HL-60 (cell line): ENCODE results near the gene SLC25A26.
"Not testable (repeated sequence)": the region's sequence is repeated elsewhere in the genome, so short reads cannot be mapped to it uniquely, and the experiment has no call there.

Source experiments
- DNase-seq, 2 experiments: peaks; one replicate each; pipeline ENCODE4 v3.0.0-alpha.2; 2010 to 2020; ENCODE audit warnings: low read depth in 1 of 2, low spot score in 1 of 2
- H3K27ac ChIP-seq: fragments of 250-450 bp; sonication (Bioruptor Pico); replicated peaks from 2 replicates; pipeline ENCODE4 v1.5.1; 2020; ENCODE audit warnings: mild to moderate bottlenecking, moderate library complexity
- H3K27me3 ChIP-seq: fragments of 250-450 bp; sonication (Bioruptor Pico); 2 replicates; pipeline ENCODE4 v1.5.1; 2021; ENCODE audit warnings: mild to moderate bottlenecking, moderate library complexity; ENCODE audit not compliant: insufficient read depth, poor library complexity, severe bottlenecking
- H3K4me3 ChIP-seq: replicated peaks from 2 replicates; pipeline ENCODE4 v1.5.1; 2011; ENCODE audit warnings: mild to moderate bottlenecking, control low read depth, low read length; ENCODE audit not compliant: insufficient read depth
- GABPA ChIP-seq: IDR thresholded peaks from 2 replicates; pipeline ENCODE4 v1.6.1; 2012; ENCODE audit warnings: low read depth
- POLR2AphosphoS5 ChIP-seq: IDR thresholded peaks from 2 replicates; pipeline ENCODE4 v1.6.1; 2012; ENCODE audit warnings: low read depth
- SPI1 ChIP-seq: IDR thresholded peaks from 2 replicates; pipeline ENCODE4 v1.6.1; 2012; ENCODE audit warnings: low read depth, mild to moderate bottlenecking, borderline replicate concordance
- TF ChIP-seq, protein P1 (sequence below): IDR thresholded peaks from one replicate; pipeline ENCODE4 v1.5.1; 2011; ENCODE audit warnings: low read length, control low read depth, inconsistent platforms; ENCODE audit not compliant: insufficient read depth
- TF ChIP-seq, protein P2 (sequence below): IDR thresholded peaks from 2 replicates; pipeline ENCODE4 v1.6.1; 2012; ENCODE audit warnings: low read depth; ENCODE audit not compliant: insufficient replicate concordance

Gene SLC25A26

DNA sequence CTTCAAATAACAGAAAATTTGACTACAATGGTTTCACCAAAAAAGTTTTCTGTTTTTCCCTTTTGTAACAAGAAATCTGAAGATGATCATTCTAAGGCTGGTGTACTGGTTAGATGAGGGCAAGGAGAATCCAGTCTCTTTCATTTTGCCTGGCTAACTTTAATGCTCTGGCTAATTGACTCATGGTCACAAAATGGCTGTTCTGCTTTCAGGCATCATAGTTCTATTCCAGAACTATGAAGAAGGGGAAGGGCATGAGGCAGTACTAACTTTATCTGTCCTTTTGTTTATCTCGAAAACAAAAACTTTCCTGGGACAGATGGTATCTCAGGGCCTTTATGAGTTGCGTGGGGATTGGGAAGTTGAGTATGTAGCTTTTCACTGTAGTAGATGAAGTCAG, 50.4 kb downstream of the SLC25A26 start:
- Histone ChIP-seq H3K27ac (no peak overlapping the region), H3K4me3 (no peak overlapping the region), H3K27me3 (no peaks in the 10 kb centered on the region)
- TF ChIP-seq, protein P1, sequence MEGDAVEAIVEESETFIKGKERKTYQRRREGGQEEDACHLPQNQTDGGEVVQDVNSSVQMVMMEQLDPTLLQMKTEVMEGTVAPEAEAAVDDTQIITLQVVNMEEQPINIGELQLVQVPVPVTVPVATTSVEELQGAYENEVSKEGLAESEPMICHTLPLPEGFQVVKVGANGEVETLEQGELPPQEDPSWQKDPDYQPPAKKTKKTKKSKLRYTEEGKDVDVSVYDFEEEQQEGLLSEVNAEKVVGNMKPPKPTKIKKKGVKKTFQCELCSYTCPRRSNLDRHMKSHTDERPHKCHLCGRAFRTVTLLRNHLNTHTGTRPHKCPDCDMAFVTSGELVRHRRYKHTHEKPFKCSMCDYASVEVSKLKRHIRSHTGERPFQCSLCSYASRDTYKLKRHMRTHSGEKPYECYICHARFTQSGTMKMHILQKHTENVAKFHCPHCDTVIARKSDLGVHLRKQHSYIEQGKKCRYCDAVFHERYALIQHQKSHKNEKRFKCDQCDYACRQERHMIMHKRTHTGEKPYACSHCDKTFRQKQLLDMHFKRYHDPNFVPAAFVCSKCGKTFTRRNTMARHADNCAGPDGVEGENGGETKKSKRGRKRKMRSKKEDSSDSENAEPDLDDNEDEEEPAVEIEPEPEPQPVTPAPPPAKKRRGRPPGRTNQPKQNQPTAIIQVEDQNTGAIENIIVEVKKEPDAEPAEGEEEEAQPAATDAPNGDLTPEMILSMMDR = no peak
- no peak for TF ChIP-seq GABPA
- no peak for TF ChIP-seq SPI1
- TF ChIP-seq POLR2AphosphoS5 = no peak
- TF ChIP-seq, protein P2, sequence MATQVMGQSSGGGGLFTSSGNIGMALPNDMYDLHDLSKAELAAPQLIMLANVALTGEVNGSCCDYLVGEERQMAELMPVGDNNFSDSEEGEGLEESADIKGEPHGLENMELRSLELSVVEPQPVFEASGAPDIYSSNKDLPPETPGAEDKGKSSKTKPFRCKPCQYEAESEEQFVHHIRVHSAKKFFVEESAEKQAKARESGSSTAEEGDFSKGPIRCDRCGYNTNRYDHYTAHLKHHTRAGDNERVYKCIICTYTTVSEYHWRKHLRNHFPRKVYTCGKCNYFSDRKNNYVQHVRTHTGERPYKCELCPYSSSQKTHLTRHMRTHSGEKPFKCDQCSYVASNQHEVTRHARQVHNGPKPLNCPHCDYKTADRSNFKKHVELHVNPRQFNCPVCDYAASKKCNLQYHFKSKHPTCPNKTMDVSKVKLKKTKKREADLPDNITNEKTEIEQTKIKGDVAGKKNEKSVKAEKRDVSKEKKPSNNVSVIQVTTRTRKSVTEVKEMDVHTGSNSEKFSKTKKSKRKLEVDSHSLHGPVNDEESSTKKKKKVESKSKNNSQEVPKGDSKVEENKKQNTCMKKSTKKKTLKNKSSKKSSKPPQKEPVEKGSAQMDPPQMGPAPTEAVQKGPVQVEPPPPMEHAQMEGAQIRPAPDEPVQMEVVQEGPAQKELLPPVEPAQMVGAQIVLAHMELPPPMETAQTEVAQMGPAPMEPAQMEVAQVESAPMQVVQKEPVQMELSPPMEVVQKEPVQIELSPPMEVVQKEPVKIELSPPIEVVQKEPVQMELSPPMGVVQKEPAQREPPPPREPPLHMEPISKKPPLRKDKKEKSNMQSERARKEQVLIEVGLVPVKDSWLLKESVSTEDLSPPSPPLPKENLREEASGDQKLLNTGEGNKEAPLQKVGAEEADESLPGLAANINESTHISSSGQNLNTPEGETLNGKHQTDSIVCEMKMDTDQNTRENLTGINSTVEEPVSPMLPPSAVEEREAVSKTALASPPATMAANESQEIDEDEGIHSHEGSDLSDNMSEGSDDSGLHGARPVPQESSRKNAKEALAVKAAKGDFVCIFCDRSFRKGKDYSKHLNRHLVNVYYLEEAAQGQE = no peak
- DNase-seq = no peak

DNA sequence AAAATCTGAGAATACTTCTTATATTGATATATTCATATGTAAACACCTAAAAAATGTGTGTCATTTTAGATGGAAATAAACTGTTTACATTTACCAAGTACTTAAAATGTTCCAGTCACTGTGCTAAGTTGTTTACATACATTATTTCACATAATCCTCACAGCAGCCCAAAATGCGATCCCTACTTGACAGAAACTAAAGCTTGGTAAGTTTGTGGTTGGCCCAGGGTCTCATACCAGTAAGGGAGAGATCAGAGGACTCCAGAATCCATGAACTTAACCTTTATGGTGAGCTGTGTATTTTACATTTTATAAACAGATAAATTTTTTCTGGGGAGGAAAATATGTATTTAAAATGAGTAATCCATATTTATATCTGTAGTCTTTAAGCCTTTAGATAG, 51.2 kb downstream of the SLC25A26 start:
- H3K27me3 ChIP-seq = no peaks in the 10 kb centered on the region
- no peak for TF ChIP-seq POLR2AphosphoS5
- TF ChIP-seq GABPA = no peak
- TF ChIP-seq, protein P2 = no peak
- TF ChIP-seq, protein P1 = no peak
- no peak for TF ChIP-seq SPI1
- no peak overlapping the region for H3K4me3 ChIP-seq
- no peak overlapping the region for H3K27ac ChIP-seq
- DNase-seq = no peak

DNA sequence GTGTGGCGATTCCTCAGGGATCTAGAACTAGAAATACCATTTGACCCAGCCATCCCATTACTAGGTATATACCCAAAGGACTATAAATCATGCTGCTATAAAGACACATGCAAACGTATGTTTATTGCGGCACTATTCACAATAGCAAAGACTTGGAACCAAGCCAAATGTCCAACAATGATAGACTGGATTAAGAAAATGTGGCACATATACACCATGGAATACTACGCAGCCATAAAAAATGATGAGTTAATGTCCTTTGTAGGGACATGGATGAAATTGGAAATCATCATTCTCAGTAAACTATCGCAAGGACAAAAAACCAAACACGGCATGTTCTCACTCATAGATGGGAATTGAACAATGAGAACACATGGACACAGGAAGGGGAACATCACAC, 54.0 kb downstream of the SLC25A26 start:
- H3K27ac ChIP-seq, DNase-seq, H3K27me3 ChIP-seq, H3K4me3 ChIP-seq: not testable (repeated sequence)

DNA sequence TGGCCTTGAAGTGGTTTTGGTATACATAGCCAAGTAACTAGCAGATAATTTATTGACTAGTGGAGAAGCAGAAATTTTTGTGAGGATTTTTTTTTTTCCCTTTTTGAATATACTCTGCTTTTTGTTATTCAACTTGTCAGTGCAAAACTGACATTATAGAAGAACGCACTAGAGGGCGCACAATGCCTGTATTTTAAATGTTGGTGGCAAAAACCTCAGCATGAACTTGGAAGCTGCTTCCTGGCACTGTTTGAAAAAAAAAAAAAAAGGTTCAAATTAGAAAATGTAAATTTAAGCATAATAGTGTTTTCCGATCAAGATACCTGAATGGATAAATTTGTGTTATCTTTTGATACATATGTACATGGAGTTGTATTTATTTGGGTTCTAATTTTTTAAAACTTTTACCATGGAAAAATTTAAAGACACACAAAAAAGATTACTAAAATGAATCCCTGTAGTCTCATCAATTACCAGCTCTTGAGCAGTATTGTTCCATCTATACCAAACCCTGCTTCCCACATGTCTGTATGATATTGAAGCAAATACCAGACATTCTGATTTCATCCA, 56.0 kb downstream of the SLC25A26 start:
- H3K27ac ChIP-seq = no peak overlapping the region
- H3K4me3 ChIP-seq = no peak overlapping the region
- no peaks in the 10 kb centered on the region for H3K27me3 ChIP-seq
- TF ChIP-seq SPI1 = no peak
- TF ChIP-seq GABPA = no peak
- TF ChIP-seq, protein P2 = no peak
- TF ChIP-seq, protein P1 = peak; percentile 28
- DNase-seq = peak; percentile 17 to 41
